HG03565 (cell line): Measurements from ENCODE around the gene NTRK3.

Experiments
- ATAC-seq: cut with Tn5 transposase; IDR thresholded peaks from one replicate; pipeline ENCODE4 v1.9.1; 2021; ENCODE audit warnings: mild to moderate bottlenecking, moderate library complexity; ENCODE audit not compliant: unreplicated experiment

The NTRK3 gene

DNA sequence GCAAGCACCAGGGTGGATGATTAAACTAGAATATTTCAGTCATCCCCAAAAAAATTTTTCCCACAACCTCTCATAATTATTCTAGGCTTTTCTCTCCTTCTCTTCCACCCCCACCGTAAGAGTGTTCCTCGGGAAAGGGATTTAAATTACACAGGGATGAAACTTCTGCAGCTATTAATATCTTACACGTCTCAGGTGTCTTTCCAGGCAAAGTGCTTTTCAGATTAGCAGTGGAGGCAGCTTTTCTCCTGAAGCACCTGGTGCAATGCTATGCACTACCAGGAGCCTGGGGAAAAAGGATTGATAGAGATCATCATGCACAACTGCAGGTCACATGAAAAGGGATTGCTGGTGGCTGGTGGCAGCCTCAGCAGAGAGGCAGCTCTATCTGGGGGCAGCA lies 250.4 kb downstream of the NTRK3 start:
- ATAC-seq = no peak

GRCh38 chr15:88004399-88004798 lies 252.1 kb downstream of the NTRK3 start:
- ATAC-seq = no peak

GRCh38 chr15:88003541-88004327 lies 252.8 kb downstream of the NTRK3 start:
- ATAC-seq = no peak

GRCh38 chr15:88002706-88003105 lies 253.8 kb downstream of the NTRK3 start:
- ATAC-seq = no peak

GRCh38 chr15:87998630-87999029 lies 257.9 kb downstream of the NTRK3 start:
- no peak for ATAC-seq

DNA sequence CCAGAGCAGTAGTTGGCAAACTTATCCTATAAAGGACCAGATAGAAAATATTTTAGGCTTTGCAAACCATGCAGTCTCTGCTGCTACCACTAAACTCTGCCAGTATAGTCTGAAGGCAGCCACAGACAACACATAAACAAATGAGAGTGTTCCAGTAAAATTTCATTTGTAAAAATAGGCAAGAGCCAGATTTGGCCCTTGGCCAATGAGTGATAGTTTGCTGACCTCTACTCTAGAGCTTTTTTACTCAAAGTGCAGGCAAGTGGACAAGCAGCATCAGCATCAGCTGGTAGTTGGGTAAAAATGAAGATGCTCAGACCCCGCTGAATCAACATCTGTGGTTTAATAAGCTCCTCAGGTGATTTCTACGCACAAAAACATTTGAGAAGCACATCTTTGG lies 269.8 kb downstream of the NTRK3 start:
- ATAC-seq = no peak

- ATAC-seq = no peak
Measured at GRCh38 chr15:87985451-87985850, 271.1 kb downstream of the NTRK3 start.

- no peak for ATAC-seq
Measured at GRCh38 chr15:87981969-87982368, 274.6 kb downstream of the NTRK3 start.

- no peak for ATAC-seq
Measured at GRCh38 chr15:87977907-87978306, 278.6 kb downstream of the NTRK3 start.

DNA sequence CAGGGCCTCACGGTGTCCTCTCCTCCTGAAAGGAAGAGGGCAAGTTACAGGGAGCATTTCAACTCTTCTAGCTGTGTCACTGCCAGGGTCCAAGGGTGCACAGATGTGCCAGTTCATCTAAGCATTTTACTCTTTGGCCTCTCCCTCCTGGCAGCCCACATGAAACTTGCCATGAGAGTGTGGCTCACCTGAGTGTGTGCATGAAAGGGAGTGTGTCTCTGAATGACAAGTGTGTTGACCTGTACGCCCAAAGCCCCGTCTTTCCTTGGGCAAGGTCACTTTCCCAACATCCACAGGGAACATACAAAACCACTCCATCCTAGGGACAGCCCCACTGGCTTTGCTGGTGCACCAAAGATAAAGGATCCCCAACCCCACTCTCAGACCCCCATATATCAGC lies 280.0 kb downstream of the NTRK3 start:
- ATAC-seq = no peak

DNA sequence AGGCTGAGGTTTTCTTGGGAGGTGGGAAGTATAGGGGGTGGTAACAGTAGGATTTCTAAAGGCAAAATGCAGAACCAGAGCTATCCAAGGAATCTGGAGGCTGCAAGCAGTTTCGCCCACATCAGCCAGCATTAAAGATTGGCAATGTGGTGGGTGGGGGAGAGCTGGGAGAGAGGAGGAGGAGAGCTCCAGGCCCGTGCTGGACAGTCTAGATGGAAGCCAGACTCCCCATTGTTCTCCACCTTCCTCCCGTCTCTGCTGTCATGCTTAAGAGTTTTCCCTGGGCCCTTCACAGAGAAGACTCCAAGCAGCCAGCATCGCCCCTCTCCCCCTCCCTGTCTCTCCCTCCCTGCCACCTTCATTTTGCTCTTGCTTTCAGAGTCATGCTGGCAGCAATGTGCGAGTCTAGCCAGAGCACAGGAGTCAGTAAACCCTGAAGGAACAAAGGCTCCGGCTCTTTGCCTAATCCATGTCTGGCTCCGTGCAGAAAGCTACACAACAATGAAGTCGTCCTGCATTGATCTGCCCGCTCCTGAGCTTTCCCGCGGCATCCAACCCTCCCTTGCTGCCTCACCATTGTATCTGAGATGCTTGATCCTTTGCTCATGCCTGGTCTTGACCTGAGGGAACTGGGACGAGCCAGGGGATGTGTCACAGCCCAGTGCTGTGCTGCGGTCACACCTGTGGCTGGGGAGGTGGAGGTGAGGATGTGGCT lies 282.9 kb downstream of the NTRK3 start:
- no peak for ATAC-seq

- ATAC-seq = no peak
Measured at GRCh38 chr15:87971076-87971475, 285.5 kb downstream of the NTRK3 start.

- ATAC-seq = no peak
Measured at GRCh38 chr15:87967951-87968350, 288.6 kb downstream of the NTRK3 start.

DNA sequence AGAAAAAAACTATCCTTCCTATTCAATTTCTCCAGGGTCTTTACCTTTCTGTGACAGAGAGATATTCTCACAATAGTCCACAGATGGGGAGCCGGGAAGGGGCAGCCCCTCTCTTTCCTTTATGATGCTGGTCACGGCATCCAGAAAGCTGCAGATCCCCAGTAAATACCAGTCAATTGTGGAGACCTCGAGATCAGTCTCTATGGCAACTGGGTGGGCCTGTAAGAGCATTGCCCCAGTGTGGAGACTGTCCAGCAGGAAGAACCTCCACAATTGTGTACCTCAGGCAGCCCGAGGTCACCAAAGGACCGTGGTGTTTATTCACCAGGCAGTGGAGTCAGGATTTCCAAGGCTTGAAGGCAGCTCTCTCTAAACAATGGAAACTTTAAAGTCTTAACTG lies 291.2 kb downstream of the NTRK3 start:
- no peak for ATAC-seq

DNA sequence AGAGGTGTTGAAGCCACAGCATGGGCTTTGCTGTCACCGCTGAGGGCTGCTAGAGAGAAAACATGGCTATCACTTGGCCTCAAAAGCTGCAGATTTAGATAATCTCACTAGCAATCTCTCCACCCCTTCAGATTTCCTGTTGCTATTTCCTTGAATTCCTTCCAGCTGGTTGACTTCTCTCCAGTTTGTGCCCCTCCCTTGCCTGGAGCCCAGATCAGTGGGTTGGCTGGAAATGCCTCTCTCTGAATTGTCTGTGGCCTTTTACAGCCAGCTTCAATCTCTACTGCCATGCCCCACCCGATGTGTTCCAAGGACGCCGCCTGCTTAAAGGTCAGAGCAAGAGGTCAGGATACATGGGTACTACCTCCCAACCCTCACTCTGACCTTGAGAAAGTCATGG lies 294.1 kb downstream of the NTRK3 start:
- ATAC-seq = no peak

DNA sequence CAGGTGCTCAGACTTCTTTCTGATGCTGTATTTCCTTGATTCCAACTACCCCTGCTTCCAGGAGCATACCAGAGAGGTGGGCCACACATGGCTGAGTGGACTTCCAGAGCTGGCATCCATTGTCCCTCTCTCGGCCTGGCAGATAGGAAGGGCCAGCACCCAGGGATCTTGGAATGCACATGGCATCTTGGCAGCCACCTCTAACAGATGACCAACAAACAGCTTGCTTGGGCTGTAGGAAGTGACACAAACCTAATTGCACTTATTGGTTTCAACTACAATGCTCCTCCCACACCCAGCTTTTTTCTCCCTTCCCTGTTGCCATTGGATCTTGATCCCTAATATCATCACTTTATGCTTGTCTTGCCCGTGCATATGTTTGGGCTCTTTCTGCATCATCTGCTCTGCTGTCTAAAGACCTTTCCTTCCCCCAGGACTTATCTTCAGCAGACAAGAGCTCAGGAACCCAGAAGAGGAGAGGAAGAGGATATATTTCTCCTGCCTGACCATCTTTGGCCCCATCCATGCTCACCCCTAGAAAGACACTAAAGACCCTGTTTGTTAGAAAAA lies 294.6 kb downstream of the NTRK3 start:
- no peak for ATAC-seq

- no peak for ATAC-seq
Measured at GRCh38 chr15:87959662-87960061, 296.9 kb downstream of the NTRK3 start.

DNA sequence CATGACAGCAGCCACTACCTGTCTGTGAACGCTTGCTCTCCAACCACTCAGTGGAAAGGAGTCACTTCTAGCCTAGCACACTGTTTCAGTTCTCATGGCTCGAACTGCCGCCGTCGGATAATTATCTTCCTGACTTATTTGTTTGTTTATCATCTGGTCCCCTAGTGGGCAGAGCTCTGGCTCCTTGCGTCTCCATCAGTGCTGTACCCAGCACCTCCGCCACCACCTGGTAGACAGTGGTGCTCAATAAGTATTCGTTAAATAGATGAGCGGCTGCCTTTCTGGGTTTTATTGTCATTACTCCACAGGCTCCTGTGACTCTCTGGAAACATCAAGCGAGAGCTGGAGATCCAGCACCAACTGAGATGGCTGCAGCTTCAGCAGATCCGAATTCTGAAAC lies 297.5 kb downstream of the NTRK3 start:
- ATAC-seq = no peak

DNA sequence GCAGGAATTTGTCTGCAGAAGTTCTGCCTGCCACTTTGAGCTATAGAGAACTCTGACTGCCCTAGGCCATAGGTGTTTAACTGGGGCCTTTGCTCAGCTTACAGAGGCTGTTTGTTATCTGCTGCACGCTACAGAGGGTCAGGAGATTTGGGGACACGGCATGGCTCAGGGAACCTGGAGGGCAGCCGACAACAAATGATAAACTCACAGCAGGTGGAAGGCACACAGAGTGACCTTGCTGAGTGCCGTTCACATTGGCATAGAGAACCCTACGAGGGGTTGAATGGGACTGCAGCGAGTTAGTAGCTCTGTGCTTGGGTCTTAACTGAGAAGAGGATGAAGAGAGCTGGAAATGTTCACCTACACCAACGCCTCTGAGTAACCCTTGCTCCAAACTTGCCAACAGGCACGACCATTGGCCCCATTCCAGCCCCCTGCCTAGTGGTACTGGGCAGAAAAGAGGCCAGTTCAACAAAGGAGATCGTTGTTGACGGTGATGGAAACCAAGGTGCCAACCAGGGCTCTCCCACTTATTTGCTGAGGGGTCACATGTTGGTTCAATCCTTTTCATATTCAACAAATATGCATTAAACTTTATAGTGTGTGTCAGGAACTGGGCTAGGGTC lies 301.1 kb downstream of the NTRK3 start:
- no peak for ATAC-seq

DNA sequence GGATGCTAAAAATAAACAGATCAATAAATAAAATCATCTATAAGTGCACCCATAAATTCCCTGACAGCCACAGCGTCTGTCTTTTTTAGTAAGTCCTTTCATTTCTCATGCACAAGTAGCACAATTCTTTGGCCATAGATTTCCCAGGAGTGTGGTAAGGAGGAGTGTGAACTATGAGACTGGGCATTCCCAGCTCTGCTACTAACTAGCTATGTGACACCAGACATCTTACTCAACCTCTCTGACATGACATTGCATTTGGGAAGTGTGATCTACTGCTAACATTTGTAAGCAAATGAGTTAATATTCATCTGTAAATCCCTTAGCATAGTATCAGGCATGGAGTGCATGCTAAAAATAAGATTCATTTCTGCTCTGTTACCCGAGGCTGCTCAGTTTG lies 301.7 kb downstream of the NTRK3 start:
- no peak for ATAC-seq

DNA sequence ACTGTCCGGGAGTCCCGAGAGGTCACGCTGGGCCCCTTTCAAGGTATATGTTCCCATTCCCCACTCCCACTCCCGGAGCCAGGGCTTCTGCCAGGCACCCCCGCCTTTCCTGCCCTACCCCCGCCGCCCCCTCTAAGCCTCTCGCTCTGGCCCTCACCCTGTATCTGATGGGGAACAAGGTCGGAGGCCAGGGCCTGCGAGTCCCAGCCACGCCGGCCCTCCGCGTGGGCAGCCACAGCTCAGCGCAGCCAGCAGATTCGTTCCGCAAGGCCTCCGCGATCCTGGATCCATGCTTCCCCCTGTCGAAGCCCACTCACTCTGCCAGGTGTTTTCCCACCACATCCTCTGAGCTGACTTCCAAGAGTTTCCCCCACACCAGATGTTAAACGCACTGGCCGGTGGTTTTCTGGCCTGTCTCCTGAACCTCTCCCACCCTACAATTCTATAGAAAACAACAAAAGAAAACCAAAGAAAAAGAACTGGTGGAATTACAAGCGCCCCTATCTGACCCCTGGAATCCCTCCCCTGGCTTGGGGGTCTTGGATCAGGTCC lies 303.7 kb downstream of the NTRK3 start:
- ATAC-seq = no peak
